Endothelial cell of umbilical vein (primary cell): ENCODE measurements around the gene CIB2.

Source experiments
- CTCF ChIP-seq, 2 donors: IDR thresholded peaks; 1 replicate in 1 of 2; 2 replicates in 1 of 2; pipeline ENCODE4 v1.5.1; 2011; ENCODE audit warnings: low read length in 2 of 2, mild to moderate bottlenecking in 2 of 2, moderate library complexity in 2 of 2, control low read depth in 1 of 2, inconsistent platforms in 1 of 2, low read depth in 1 of 2; ENCODE audit not compliant: insufficient read depth in 1 of 2; ENCODE audit errors: extremely low read depth in 1 of 2
- EZH2 ChIP-seq: IDR thresholded peaks from 2 replicates; pipeline ENCODE4 v1.6.1; 2012; ENCODE audit warnings: borderline replicate concordance, low read depth, mild to moderate bottlenecking, moderate library complexity, low read length, inconsistent platforms; ENCODE audit not compliant: severe bottlenecking
- FOS ChIP-seq: IDR thresholded peaks from 2 replicates; pipeline ENCODE4 v1.6.1; 2011; ENCODE audit warnings: mild to moderate bottlenecking, low read length, moderate library complexity, borderline replicate concordance; ENCODE audit not compliant: insufficient read depth
- GATA2 ChIP-seq: IDR thresholded peaks from 2 replicates; pipeline ENCODE4 v1.7.0; 2011; ENCODE audit warnings: low read depth, mild to moderate bottlenecking, moderate library complexity, mixed read lengths, low read length; ENCODE audit not compliant: insufficient read length, insufficient read depth
- POLR2A ChIP-seq: IDR thresholded peaks from 2 replicates; pipeline ENCODE4 v1.6.1; 2012; ENCODE audit warnings: low read depth, mild to moderate bottlenecking, control low read depth, low read length
- POLR2AphosphoS5 ChIP-seq: IDR thresholded peaks from 2 replicates; pipeline ENCODE4 v1.6.1; 2012; ENCODE audit warnings: low read depth, mild to moderate bottlenecking, control low read depth, low read length, moderate library complexity; ENCODE audit not compliant: insufficient read depth
- TF ChIP-seq, protein P1 (sequence below): IDR thresholded peaks from 2 replicates; pipeline ENCODE4 v1.6.1; 2011; ENCODE audit not compliant: insufficient read depth, insufficient read length

GRCh38 chr15:78077871-78078210, 53.4 kb downstream of the CIB2 start:
- TF ChIP-seq EZH2 (no peak), CTCF (IDR thresholded peaks at IDR 0.05; ENCODE audit: extremely low read depth in 1 of 2, insufficient read depth in 1 of 2, low read depth in 1 of 2, low read length in 2 of 2) (no peak), GATA2 (no peak), POLR2A (no peak), FOS (no peak), POLR2AphosphoS5 (no peak)
- TF ChIP-seq, protein P1, sequence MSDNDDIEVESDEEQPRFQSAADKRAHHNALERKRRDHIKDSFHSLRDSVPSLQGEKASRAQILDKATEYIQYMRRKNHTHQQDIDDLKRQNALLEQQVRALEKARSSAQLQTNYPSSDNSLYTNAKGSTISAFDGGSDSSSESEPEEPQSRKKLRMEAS: no peak
